Retinal pigment epithelial cell (primary cell): ENCODE measurements around the gene GORASP1.

ENCODE experiments used
- DNase-seq: peaks from one replicate; pipeline ENCODE4 v3.0.0-alpha.2; 2010; ENCODE audit warnings: low read depth
- H3K4me3 ChIP-seq: 2 replicates; pipeline ENCODE4 v1.5.1; 2011; ENCODE audit warnings: mild to moderate bottlenecking, low read length, control low read depth, moderate library complexity
- TF ChIP-seq, protein P1 (sequence below): conservative IDR thresholded peaks from 2 replicates; pipeline ENCODE4 v1.5.1; 2011; ENCODE audit warnings: low read depth, low read length, control low read depth, inconsistent platforms

Gene GORASP1

DNA sequence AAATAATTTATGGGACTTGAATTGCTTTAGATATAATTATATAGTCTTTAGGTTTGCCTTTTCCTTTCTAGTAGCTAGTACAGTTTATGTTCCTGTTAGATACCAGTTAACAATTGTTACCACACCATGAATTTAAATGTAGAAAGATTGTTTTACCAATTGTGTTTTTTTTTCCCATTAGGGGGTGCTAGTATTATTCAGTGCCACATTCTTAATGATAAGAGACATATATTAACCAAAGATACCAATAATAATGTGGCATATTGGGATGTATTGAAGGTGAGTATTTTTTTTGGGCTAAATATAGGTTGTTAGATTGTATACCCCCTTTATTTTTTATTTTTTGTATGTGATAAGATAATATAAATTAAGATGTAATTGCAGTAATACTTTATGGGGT is 27.9 kb downstream of the GORASP1 start:
- TF ChIP-seq, protein P1, sequence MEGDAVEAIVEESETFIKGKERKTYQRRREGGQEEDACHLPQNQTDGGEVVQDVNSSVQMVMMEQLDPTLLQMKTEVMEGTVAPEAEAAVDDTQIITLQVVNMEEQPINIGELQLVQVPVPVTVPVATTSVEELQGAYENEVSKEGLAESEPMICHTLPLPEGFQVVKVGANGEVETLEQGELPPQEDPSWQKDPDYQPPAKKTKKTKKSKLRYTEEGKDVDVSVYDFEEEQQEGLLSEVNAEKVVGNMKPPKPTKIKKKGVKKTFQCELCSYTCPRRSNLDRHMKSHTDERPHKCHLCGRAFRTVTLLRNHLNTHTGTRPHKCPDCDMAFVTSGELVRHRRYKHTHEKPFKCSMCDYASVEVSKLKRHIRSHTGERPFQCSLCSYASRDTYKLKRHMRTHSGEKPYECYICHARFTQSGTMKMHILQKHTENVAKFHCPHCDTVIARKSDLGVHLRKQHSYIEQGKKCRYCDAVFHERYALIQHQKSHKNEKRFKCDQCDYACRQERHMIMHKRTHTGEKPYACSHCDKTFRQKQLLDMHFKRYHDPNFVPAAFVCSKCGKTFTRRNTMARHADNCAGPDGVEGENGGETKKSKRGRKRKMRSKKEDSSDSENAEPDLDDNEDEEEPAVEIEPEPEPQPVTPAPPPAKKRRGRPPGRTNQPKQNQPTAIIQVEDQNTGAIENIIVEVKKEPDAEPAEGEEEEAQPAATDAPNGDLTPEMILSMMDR = no peak
- no peak for DNase-seq
- H3K4me3 ChIP-seq = no peak overlapping the region

DNA sequence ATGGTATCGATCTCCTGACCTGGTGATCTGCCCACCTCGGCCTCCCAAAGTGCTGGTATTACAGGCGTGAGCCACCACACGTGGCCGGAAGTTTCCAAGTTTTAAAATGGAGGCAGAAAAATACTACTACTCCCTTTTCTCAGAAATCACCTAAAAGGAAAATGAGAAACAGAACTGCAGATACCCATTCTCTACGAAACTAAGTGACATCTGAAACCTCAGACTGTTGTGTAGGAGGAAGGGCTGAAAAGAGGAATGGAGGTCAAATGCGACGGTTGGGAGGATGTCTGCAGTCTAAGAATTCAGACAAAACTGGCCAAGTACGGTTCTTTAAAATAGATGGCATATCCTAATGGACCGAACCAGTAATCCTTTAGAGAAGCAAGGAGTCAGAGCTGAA is 31.5 kb downstream of the GORASP1 start:
- no peak overlapping the region for H3K4me3 ChIP-seq
- TF ChIP-seq, protein P1 = no peak
- no peak for DNase-seq

DNA sequence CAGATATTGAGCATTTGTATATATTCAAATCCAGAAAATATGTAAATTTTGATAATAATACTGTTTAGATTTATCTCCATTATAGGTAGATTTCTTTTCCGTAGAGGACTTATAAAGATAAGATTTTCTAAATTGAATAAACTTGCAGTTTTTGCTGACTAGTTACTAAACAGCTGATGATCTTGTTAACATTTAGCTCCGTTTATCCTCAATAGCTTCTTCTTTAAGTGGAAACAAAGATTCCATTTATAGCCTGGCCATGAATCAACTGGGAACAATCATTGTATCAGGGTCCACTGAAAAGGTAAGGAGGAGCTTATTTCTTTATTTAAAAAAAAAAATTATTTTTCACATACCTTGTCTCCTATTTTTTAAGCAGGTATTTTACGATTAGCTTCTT is 38.9 kb downstream of the GORASP1 start:
- H3K4me3 ChIP-seq = no peak overlapping the region
- DNase-seq = no peak
- TF ChIP-seq, protein P1 = no peak

DNA sequence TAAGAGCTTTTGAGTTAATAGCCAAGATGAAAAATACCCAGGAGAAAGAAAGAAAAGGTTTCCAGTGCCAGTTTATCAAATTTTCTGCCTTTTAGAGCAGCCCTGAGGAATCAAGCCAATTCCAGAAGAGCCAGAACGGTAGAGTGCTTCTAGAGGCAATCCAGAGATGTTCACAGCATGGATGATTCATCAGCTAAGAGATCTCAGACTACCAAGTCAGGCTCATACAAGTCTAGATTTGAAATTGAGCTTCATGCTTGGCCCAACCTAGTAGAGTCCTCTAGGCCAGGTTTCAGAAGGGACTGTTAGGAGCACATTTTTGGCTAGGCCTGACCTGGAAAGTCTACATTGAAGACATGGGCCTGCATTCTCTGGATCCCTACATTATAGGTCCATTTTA is 40.1 kb downstream of the GORASP1 start:
- no peak for DNase-seq
- TF ChIP-seq, protein P1 = no peak

DNA sequence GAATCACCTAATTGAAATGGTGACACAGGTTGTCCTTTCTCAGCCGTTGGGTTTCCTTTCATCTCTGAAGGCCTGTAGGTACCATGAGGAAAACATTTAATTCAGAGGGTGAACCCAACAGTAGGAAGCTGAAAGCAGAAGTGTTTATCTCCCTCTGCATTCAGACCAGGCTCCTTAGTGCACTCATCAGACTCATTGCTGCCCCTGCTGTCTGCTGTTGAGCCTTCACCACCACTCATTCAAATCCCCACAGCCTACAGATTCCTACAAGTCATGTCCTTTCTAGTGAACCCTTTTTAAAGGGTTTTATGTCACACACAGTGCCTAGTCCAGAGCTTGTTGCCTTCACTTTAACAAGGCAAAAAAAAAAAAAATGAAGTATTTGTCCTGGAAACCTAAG is 42.2 kb downstream of the GORASP1 start:
- TF ChIP-seq, protein P1 = peak; percentile 61
- no peak for DNase-seq
- no peak overlapping the region for H3K4me3 ChIP-seq

More for the DNA sequence above, 40.1 kb downstream of the GORASP1 start:
- H3K4me3 ChIP-seq = no peak overlapping the region

DNA sequence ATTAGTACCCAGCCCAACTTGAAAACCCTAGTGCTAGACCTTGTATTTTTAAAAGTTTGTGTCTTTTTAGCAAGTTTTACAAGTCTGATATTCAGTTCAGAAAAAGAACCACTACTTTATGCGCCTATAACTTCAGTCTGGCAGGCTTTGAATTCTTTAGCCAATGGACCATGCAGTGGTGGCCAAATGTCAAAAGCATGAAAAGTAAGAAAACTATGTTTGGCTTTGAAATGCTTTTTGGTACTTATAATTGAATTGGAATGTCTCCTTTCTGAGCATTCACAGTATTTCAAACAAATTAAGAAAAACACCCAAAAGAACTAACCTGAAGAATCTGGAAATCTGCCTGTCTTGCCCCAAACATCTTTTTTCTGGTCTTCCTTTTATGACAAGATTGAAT is 42.8 kb downstream of the GORASP1 start:
- no peak for DNase-seq
- H3K4me3 ChIP-seq = no peak overlapping the region
- TF ChIP-seq, protein P1 = no peak

DNA sequence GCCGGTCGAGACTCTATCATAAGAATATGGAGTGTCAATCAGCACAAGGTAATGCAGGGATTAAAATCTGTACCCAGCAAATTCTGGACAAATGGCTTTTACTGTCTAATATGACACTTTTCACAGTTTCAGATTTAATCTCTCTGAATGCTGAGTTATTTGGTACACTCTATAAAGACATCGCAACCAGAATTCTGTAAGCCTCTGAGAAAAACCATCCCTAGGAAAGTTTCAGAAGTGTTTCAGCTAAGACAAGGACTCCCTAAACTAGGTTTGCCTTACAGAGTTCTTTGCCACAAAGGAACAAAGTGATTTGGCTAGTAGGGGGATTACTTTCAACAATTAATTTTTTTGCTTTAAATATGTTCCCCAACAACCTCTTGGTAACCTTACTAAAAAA is 44.3 kb downstream of the GORASP1 start:
- DNase-seq = no peak
- TF ChIP-seq, protein P1 = no peak
- H3K4me3 ChIP-seq = no peak overlapping the region
